ENCODE results near the gene STMND1.

- no peak for TF ChIP-seq CTCF (IDR thresholded peaks at IDR 0.05; ENCODE audit: insufficient read depth, low read length, poor library complexity, severe bottlenecking)
- TF ChIP-seq EZH2phosphoT487 (conservative IDR thresholded peaks at IDR 0.05; ENCODE audit: low read length): no peak
Measured at GRCh38 chr6:17101422-17102257, at the start of gene STMND1.
